AG20443 (cell line): ENCODE data around the gene TMPRSS11F.
"Not testable (repeated sequence)": the region's sequence is repeated elsewhere in the genome, so short reads cannot be mapped to it uniquely, and the experiment has no call there.

ENCODE experiments used
- DNase-seq: peaks from one replicate; pipeline ENCODE4 v3.0.0; 2012; ENCODE audit warnings: low spot score, mixed read lengths

TMPRSS11F gene

GRCh38 chr4:68129793-68130192 is at the start of gene TMPRSS11F:
TMPRSS11F (minus strand) TSS chr4:68129869; CDS start chr4:68129820, 49 bp downstream.
- no peak for DNase-seq

- DNase-seq: no peak
Observed at GRCh38 chr4:68176904-68177303, 47.2 kb upstream of the TMPRSS11F start.

- peak; percentile 8 for DNase-seq
Observed at GRCh38 chr4:68176500-68176899, 46.8 kb upstream of the TMPRSS11F start.

GRCh38 chr4:68175562-68176155 is 46.0 kb upstream of the TMPRSS11F start:
- peak; percentile 53 for DNase-seq

- not testable (repeated sequence) for DNase-seq
Observed at GRCh38 chr4:68174389-68174788, 44.7 kb upstream of the TMPRSS11F start.

GRCh38 chr4:68172147-68172546 is 42.5 kb upstream of the TMPRSS11F start:
- DNase-seq: not testable (repeated sequence)

GRCh38 chr4:68167706-68168105 is 38.0 kb upstream of the TMPRSS11F start:
- DNase-seq: no peak

GRCh38 chr4:68167166-68167565 is 37.5 kb upstream of the TMPRSS11F start:
- DNase-seq: no peak

- no peak for DNase-seq
Observed at GRCh38 chr4:68163754-68164153, 34.1 kb upstream of the TMPRSS11F start.

- no peak for DNase-seq
Observed at GRCh38 chr4:68162196-68162595, 32.5 kb upstream of the TMPRSS11F start.

- no peak for DNase-seq
Observed at GRCh38 chr4:68152411-68152810, 22.7 kb upstream of the TMPRSS11F start.

GRCh38 chr4:68148800-68149685 is 19.4 kb upstream of the TMPRSS11F start:
- no peak for DNase-seq

- DNase-seq: no peak
Observed at GRCh38 chr4:68147079-68147478, 17.4 kb upstream of the TMPRSS11F start.

GRCh38 chr4:68145261-68145660 is 15.6 kb upstream of the TMPRSS11F start:
- DNase-seq: no peak

GRCh38 chr4:68141852-68142251 is 12.2 kb upstream of the TMPRSS11F start:
- DNase-seq: no peak

GRCh38 chr4:68132342-68132741 is 2.7 kb upstream of the TMPRSS11F start:
- DNase-seq: no peak

GRCh38 chr4:68124262-68124661 is 5.4 kb downstream of the TMPRSS11F start:
- no peak for DNase-seq

GRCh38 chr4:68123525-68123924 is 6.1 kb downstream of the TMPRSS11F start:
- no peak for DNase-seq

GRCh38 chr4:68119921-68120320 is 9.7 kb downstream of the TMPRSS11F start:
- no peak for DNase-seq

GRCh38 chr4:68110441-68110840 is 19.2 kb downstream of the TMPRSS11F start:
- DNase-seq: no peak

GRCh38 chr4:68109868-68110267 is 19.8 kb downstream of the TMPRSS11F start:
- no peak for DNase-seq

- DNase-seq: no peak
Observed at GRCh38 chr4:68082758-68083157, 46.9 kb downstream of the TMPRSS11F start.

- DNase-seq: no peak
Observed at GRCh38 chr4:68079928-68080327, 49.7 kb downstream of the TMPRSS11F start.
